Measurements from ENCODE around the gene LMOD2. TPM values are rescaled to one million over a fixed set of nuclear protein-coding genes. Genes with fewer than 3 reads are reported as not detected.
A peak's percentile ranks its signal among the peaks of the same experiment; 100 is the strongest.

Gene LMOD2
- total and polyA plus RNA-seq, 9 of the 15 experiments (the other 6 are each of a cell fraction or from before 2014, with no cell fraction given): 0.04 TPM; not detected in 8

DNA sequence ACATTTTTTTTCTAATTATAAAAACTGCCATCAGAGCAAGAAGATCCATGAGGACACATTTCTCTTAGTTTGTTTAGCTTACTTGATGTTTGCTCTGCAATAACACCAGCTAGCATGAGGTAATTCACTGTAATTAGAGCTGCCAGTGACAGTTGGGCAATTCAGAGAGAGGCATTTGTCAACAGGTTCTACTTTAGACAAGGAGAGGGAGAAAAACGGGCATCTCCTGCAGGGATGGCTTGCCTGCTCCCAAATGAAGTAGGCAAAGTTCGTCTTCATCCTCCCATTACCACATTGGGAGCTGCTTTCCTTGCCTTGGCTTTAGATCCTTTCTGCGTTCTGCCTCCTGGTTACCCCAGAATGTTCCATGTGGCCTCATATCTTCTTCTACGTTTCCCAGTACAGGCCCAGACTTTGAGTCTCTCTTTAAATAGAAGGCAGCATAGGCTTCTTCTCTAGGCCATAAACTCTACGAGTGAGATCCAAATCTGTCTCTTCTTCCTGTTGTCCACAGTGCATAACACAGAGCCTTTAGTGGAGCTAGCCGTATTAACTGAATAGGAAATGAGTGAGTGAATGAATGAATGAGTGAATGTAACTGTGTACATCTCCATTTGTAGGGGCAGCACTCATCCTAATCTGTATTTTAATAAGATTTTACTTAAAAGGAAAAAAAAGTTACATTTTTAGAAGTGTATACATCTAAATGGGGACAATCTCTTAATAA lies 32.8 kb upstream of the LMOD2 start (continued):
- TF ChIP-seq, protein P1, sequence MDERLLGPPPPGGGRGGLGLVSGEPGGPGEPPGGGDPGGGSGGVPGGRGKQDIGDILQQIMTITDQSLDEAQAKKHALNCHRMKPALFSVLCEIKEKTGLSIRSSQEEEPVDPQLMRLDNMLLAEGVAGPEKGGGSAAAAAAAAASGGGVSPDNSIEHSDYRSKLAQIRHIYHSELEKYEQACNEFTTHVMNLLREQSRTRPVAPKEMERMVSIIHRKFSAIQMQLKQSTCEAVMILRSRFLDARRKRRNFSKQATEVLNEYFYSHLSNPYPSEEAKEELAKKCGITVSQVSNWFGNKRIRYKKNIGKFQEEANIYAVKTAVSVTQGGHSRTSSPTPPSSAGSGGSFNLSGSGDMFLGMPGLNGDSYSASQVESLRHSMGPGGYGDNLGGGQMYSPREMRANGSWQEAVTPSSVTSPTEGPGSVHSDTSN (CRISPR knock-in tag; IDR thresholded peaks at IDR 0.05; ENCODE audit: low read depth): no peak
- TF ChIP-seq, protein P1 (tag; conservative IDR thresholded peaks at IDR 0.05; ENCODE audit: low read depth): peak; percentile 42; the same call in 1 of the 2 replicates
- TF ChIP-seq SMAD4 (CRISPR knock-in tag; conservative IDR thresholded peaks at IDR 0.05) (peak; percentile 68), ILK (tag; IDR thresholded peaks at IDR 0.05; ENCODE audit: borderline replicate concordance, low read depth) (0 out of 2 replicates have a peak, but pooled peaks have one; percentile 24), ZNF57 (CRISPR knock-in tag; IDR thresholded peaks at IDR 0.05) (no peak), ZKSCAN8 (CRISPR knock-in tag; IDR thresholded peaks at IDR 0.05) (peak; percentile 72; the same call in 1 of the 2 replicates), ZFP30 (CRISPR knock-in tag; IDR thresholded peaks at IDR 0.05; ENCODE audit: borderline replicate concordance) (no peak), DIDO1 (tag; IDR thresholded peaks at IDR 0.05; ENCODE audit: low read depth) (0 out of 2 replicates have a peak, but pooled peaks have one; percentile 42), TCFL5 (CRISPR knock-in tag; conservative IDR thresholded peaks at IDR 0.05) (no peak), ZNF354B (CRISPR knock-in tag; IDR thresholded peaks at IDR 0.05) (no peak), ZNF311 (CRISPR knock-in tag; IDR thresholded peaks at IDR 0.05) (no peak), L3MBTL2 (IDR thresholded peaks at IDR 0.05) (peak; percentile 63; the same call in 1 of the 2 replicates), JUND (IDR thresholded peaks at IDR 0.05; ENCODE audit: borderline replicate concordance, low read depth, low read length) (peak; percentile 63), JUND (tag; IDR thresholded peaks at IDR 0.05; ENCODE audit: borderline replicate concordance, low read depth, low read length) (no peak), CXXC5 (CRISPR knock-in tag; IDR thresholded peaks at IDR 0.05) (0 out of 2 replicates have a peak, but pooled peaks have one; percentile 14), ZNF24 (IDR thresholded peaks at IDR 0.05) (peak; percentile 92), BRD4 (IDR thresholded peaks at IDR 0.05) (peak; percentile 78; the same call in 1 of the 2 replicates), HNRNPH1 (optimal IDR thresholded peaks at IDR 0.05; ENCODE audit: low read depth, low read length) (no peak), ZNF280B (CRISPR knock-in tag; IDR thresholded peaks at IDR 0.05) (no peak), PTRF (tag; IDR thresholded peaks at IDR 0.05) (no peak), DLX4 (CRISPR knock-in tag; IDR thresholded peaks at IDR 0.05) (no peak), RHOXF2B (CRISPR knock-in tag; conservative IDR thresholded peaks at IDR 0.05) (peak; percentile 66; the same call in 1 of the 2 replicates), ZNF175 (CRISPR knock-in tag; IDR thresholded peaks at IDR 0.05; ENCODE audit: low read depth) (peak; percentile 97)
